HG03571 (cell line): ENCODE measurements around the gene CENPN.

ENCODE experiments used
- ATAC-seq: cut with Tn5 transposase; IDR thresholded peaks from one replicate; pipeline ENCODE4 v1.9.1; 2021; ENCODE audit not compliant: unreplicated experiment

CENPN gene

GRCh38 chr16:81077076-81077940 lies 70.3 kb downstream of the CENPN start, which contains the start of gene C16orf46:
Gene C16orf46, minus strand, starts transcription at chr16:81077238. Its CDS starts 13,283 bp downstream, at chr16:81063955.
- ATAC-seq = peak; percentile 96

- ATAC-seq = no peak
Measured at GRCh38 chr16:81080233-81080632, 73.2 kb downstream of the CENPN start.

GRCh38 chr16:81081014-81081413 lies 74.0 kb downstream of the CENPN start:
- ATAC-seq = no peak
